Neural progenitor cell (in vitro differentiated cells): Measurements from ENCODE around the gene PPM1F. TPM values are rescaled to one million over a fixed set of nuclear protein-coding genes. Genes with fewer than 3 reads are reported as not detected.
A peak's percentile ranks its signal among the peaks of the same experiment; 100 is the strongest.
"Not testable (repeated sequence)": the region's sequence is repeated elsewhere in the genome, so short reads cannot be mapped to it uniquely, and the experiment has no call there.

Experiments used
- DNase-seq: peaks from one replicate; pipeline ENCODE4 v3.0.0-alpha.2; 2016; ENCODE audit warnings: low spot score
- H2AFZ ChIP-seq: fragments of 200-600 bp; sonication (generic); replicated peaks from 2 replicates; pipeline ENCODE4 v1.6.1; 2016; ENCODE audit warnings: antibody characterized with exemption
- H3F3A ChIP-seq: fragments of 200-600 bp; sonication (generic); 2 replicates; pipeline ENCODE4 v1.6.1; 2016; ENCODE audit warnings: antibody characterized with exemption, low read depth
- H3K27ac ChIP-seq: fragments of 200-600 bp; sonication (generic); 2 replicates; pipeline ENCODE4 v1.5.1; 2016; ENCODE audit warnings: mild to moderate bottlenecking
- H3K27me3 ChIP-seq: fragments of 200-600 bp; sonication (generic); 2 replicates; pipeline ENCODE4 v1.6.1; 2016; ENCODE audit warnings: mild to moderate bottlenecking, moderate library complexity
- H3K36me3 ChIP-seq: fragments of 200-600 bp; sonication (generic); 2 replicates; pipeline ENCODE4 v1.5.1; 2016
- H3K4me1 ChIP-seq: fragments of 200-600 bp; sonication (generic); 2 replicates; pipeline ENCODE4 v1.6.1; 2016; ENCODE audit warnings: mixed run types
- H3K4me2 ChIP-seq: fragments of 200-600 bp; sonication (generic); 2 replicates; pipeline ENCODE4 v1.6.1; 2016
- H3K4me3 ChIP-seq: fragments of 200-600 bp; sonication (generic); 2 replicates; pipeline ENCODE4 v1.5.1; 2016
- H3K79me2 ChIP-seq: fragments of 200-600 bp; sonication (generic); 2 replicates; pipeline ENCODE4 v1.6.1; 2016; ENCODE audit warnings: low read depth
- H3K9ac ChIP-seq: fragments of 200-600 bp; sonication (generic); 2 replicates; pipeline ENCODE4 v1.6.1; 2016
- H3K9me3 ChIP-seq: fragments of 200-600 bp; sonication (generic); 2 replicates; pipeline ENCODE4 v1.5.1; 2016; ENCODE audit warnings: low read depth
- H4K20me1 ChIP-seq: fragments of 200-600 bp; sonication (generic); 2 replicates; pipeline ENCODE4 v1.6.1; 2016; ENCODE audit warnings: low read depth
- H3K27ac Mint-ChIP-seq: 3 replicates; pipeline ENCODE4 v1.8.0; 2021; ENCODE audit warnings: mixed read lengths
- H3K27me3 Mint-ChIP-seq: 2 replicates; pipeline ENCODE4 v1.8.0; 2022; ENCODE audit warnings: low read depth, mild to moderate bottlenecking, inconsistent platforms, moderate library complexity, mixed read lengths; ENCODE audit not compliant: insufficient read depth
- H3K36me3 Mint-ChIP-seq: 3 replicates; pipeline ENCODE4 v1.8.0; 2021; ENCODE audit warnings: mixed read lengths
- H3K4me1 Mint-ChIP-seq: 3 replicates; pipeline ENCODE4 v1.8.0; 2021; ENCODE audit warnings: mixed read lengths
- H3K4me3 Mint-ChIP-seq: 3 replicates; pipeline ENCODE4 v1.8.0; 2021; ENCODE audit warnings: mild to moderate bottlenecking, moderate library complexity, mixed read lengths
- H3K9me3 Mint-ChIP-seq: 3 replicates; pipeline ENCODE4 v1.8.0; 2020; ENCODE audit warnings: mixed read lengths
- CTCF ChIP-seq: fragments of 200-600 bp; sonication (generic); IDR thresholded peaks from 2 replicates; pipeline ENCODE4 v1.5.1; 2017; ENCODE audit warnings: antibody characterized with exemption, mild to moderate bottlenecking
- EZH2 ChIP-seq: fragments of 200-600 bp; sonication (generic); IDR thresholded peaks from 2 replicates; pipeline ENCODE4 v1.6.1; 2017; ENCODE audit warnings: antibody characterized with exemption, mild to moderate bottlenecking, moderate library complexity
- EZH2phosphoT487 ChIP-seq: fragments of 200-600 bp; sonication (generic); IDR thresholded peaks from 2 replicates; pipeline ENCODE4 v1.6.1; 2017; ENCODE audit warnings: antibody characterized with exemption
- total RNA-seq: library from RNA; depleted of rRNA; stranded (reverse); fragments of >200 nt; gene quantifications from 2 replicates; pipeline ENCODE4 v1.2.3, GENCODE V29; 2015; ENCODE audit warnings: low replicate concordance

PPM1F gene
- total RNA-seq, 1 donor from 2014 or later = 18.0 TPM

DNA sequence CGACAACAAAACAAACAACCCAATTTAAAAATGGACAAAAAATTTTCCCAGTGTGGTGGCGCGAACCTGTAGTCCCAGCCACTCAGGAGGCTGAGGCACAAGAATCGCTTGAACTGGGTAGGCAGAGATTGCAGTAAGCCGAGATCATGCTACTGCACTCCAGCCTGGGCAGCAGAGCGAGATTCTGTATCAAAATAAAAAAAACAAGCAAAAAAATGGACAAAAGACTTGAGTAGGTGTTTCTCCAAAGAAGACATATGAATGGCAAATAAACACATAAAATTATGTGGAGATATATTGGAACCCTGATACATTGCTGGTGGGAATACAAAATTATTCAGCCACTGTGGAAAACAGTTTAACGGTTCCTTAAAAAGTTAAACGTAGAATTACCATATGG lies 57.8 kb downstream of the PPM1F start:
- H3K4me1 Mint-ChIP-seq = no peaks in the 10 kb centered on the region
- DNase-seq = no peak
- Histone ChIP-seq H3K27me3 (no peaks in the 10 kb centered on the region), H3K4me1 (no peaks in the 10 kb centered on the region), H3K4me2 (no peak overlapping the region), H3K79me2 (no peaks in the 10 kb centered on the region), H3F3A (no peaks in the 10 kb centered on the region), H3K27ac (no peak overlapping the region), H3K9me3 (no peaks in the 10 kb centered on the region), H3K4me3 (no peak overlapping the region), H3K9ac (no peak overlapping the region), H4K20me1 (no peaks in the 10 kb centered on the region), H3K36me3 (no peaks in the 10 kb centered on the region), H2AFZ (no peak overlapping the region)
- H3K27ac Mint-ChIP-seq = no peak overlapping the region
- peaks cover 4% of the 10 kb centered on the region for H3K9me3 Mint-ChIP-seq
- TF ChIP-seq EZH2phosphoT487 = no peak
- no peak for TF ChIP-seq CTCF
- TF ChIP-seq EZH2 = no peak
- no peak overlapping the region for H3K4me3 Mint-ChIP-seq
- H3K27me3 Mint-ChIP-seq = peaks cover 2% of the 10 kb centered on the region
- no peaks in the 10 kb centered on the region for H3K36me3 Mint-ChIP-seq

DNA sequence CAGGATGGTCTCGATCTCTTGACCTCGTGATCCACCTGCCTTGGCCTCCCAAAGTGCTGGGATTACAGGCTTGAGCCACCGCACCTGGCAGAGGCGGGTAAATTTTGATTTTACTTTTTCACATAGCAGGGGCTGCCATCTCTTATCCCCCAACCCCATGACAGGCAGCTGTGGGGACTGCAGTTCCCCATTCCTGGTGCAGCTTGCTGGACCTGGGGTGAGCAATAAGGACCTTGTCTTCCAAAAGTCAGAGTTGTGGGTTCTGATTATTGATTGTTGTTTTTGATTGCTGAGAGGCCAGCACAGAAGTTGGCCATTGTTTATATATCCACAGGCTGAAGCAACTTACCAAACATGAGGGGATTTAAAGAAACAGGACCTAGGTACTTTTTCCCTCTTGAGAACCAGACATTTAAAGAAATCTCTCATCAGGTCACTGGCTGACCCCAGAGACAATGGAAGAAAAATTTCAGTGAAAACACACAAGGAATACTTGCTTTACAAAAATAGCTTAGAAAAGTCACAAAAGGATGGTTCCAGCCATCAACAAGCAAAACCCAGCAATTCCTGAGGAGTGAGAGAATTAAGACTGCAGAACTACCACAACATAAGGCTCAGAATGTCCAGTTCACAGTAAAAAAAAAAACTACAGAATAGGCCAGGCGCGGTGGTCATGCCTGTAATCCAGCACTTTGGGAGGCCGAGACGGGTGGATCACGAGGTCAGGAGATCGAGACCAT lies 63.2 kb downstream of the PPM1F start:
- no peaks in the 10 kb centered on the region for H3K9me3 ChIP-seq
- H3F3A ChIP-seq = no peaks in the 10 kb centered on the region
- no peak overlapping the region for H3K4me2 ChIP-seq
- no peaks in the 10 kb centered on the region for H3K4me1 ChIP-seq
- TF ChIP-seq EZH2phosphoT487 = no peak
- no peak for TF ChIP-seq EZH2
- no peak for TF ChIP-seq CTCF
- Mint-ChIP-seq H3K27ac (no peak overlapping the region), H3K9me3 (peaks cover 2% of the 10 kb centered on the region), H3K4me1 (peaks cover 4% of the 10 kb centered on the region), H3K4me3 (no peak overlapping the region), H3K27me3 (peaks cover 2% of the 10 kb centered on the region), H3K36me3 (no peaks in the 10 kb centered on the region)
- H3K36me3 ChIP-seq = no peaks in the 10 kb centered on the region
- no peak overlapping the region for H3K27ac ChIP-seq
- H3K9ac ChIP-seq = no peak overlapping the region
- DNase-seq = no peak
- peak overlapping the region; percentile 70 for H2AFZ ChIP-seq
- no peaks in the 10 kb centered on the region for H3K27me3 ChIP-seq
- no peak overlapping the region for H3K4me3 ChIP-seq
- H4K20me1 ChIP-seq = no peaks in the 10 kb centered on the region
- H3K79me2 ChIP-seq = no peaks in the 10 kb centered on the region

DNA sequence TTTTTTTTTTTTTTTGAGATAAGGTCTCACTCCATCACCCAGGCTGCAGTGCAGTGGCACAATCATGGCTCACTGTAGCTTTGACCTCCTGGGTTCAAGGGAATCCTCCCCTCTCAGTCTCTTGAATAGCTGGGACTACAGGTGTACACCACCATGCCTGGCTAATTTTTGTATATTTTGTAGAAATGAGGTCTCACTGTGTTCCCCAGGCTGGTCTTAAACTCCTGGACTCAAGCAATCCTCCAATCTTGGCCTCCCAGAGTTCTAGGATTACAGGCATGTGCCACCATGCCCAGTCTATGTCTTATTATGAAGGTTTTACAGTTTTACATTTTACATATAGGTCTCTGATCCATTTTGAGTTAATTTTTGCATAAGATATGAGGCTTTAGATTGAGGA lies 64.8 kb downstream of the PPM1F start:
- Mint-ChIP-seq H3K4me3 (no peak overlapping the region), H3K27me3 (peaks cover 2% of the 10 kb centered on the region), H3K4me1 (peaks cover 4% of the 10 kb centered on the region), H3K27ac (no peak overlapping the region), H3K36me3 (no peaks in the 10 kb centered on the region), H3K9me3 (peaks cover 4% of the 10 kb centered on the region)
- no peak overlapping the region for H3K9ac ChIP-seq
- H4K20me1 ChIP-seq = no peaks in the 10 kb centered on the region
- TF ChIP-seq EZH2 (no peak), CTCF (no peak), EZH2phosphoT487 (no peak)
- H3K4me2 ChIP-seq = no peak overlapping the region
- H3K4me3 ChIP-seq = no peak overlapping the region
- no peak for DNase-seq
- H3K27ac ChIP-seq = no peak overlapping the region
- H3K9me3 ChIP-seq = no peaks in the 10 kb centered on the region
- no peak overlapping the region for H2AFZ ChIP-seq
- H3K4me1 ChIP-seq = no peaks in the 10 kb centered on the region
- H3K79me2 ChIP-seq = no peaks in the 10 kb centered on the region
- no peaks in the 10 kb centered on the region for H3K36me3 ChIP-seq
- H3F3A ChIP-seq = no peaks in the 10 kb centered on the region
- no peaks in the 10 kb centered on the region for H3K27me3 ChIP-seq

GRCh38 chr22:21883930-21884329 lies 68.7 kb downstream of the PPM1F start:
- not testable (repeated sequence) for H3K4me1 Mint-ChIP-seq, H3K27ac ChIP-seq, H3K27me3 ChIP-seq, H3K27ac Mint-ChIP-seq, H3K4me2 ChIP-seq, H3K36me3 Mint-ChIP-seq, H3K9me3 ChIP-seq, H3K36me3 ChIP-seq, H3K79me2 ChIP-seq, H3K4me3 Mint-ChIP-seq, H3K27me3 Mint-ChIP-seq, H3F3A ChIP-seq, H3K9ac ChIP-seq, DNase-seq, H3K4me1 ChIP-seq, H3K4me3 ChIP-seq, H4K20me1 ChIP-seq, H3K9me3 Mint-ChIP-seq, H2AFZ ChIP-seq

DNA sequence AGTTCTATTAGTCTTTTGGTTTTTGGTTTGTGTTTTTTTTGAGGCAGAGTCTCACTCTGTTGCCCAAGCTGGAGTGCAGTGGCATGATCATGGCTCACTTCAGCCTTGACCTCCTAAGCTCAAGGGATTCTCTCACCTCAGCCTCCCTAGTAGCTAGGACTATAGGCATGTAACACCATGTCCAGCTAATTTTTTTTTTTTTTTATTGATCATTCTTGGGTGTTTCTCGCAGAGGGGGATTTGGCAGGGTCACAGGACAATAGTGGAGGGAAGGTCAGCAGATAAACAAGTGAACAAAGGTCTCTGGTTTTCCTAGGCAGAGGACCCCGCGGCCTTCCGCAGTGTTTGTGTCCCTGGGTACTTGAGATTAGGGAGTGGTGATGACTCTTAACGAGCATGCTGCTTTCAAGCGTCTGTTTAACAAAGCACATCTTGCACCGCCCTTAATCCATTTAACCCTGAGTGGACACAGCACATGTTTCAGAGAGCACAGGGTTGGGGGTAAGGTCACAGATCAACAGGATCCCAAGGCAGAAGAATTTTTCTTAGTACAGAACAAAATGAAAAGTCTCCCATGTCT lies 69.8 kb downstream of the PPM1F start:
- not testable (repeated sequence) for H3K27ac Mint-ChIP-seq, H3K36me3 ChIP-seq, H3K9ac ChIP-seq, H3K9me3 ChIP-seq, H3K36me3 Mint-ChIP-seq, H3K27ac ChIP-seq, H3K9me3 Mint-ChIP-seq, H3K27me3 ChIP-seq, H3K27me3 Mint-ChIP-seq, H4K20me1 ChIP-seq, H3K4me2 ChIP-seq, H3K4me1 ChIP-seq, H3K4me3 Mint-ChIP-seq, DNase-seq, H3K4me3 ChIP-seq, H3K79me2 ChIP-seq, H3K4me1 Mint-ChIP-seq, H2AFZ ChIP-seq, H3F3A ChIP-seq
